Lower leg skin (tissue), 3 donors: Measurements from ENCODE around the gene PANK4.

ENCODE experiments used
- POLR2A ChIP-seq, 2 donors: fragments of 450-650 bp; IDR thresholded peaks; one replicate each; pipeline ENCODE4 v1.6.1; 2016 to 2017; ENCODE audit warnings: antibody characterized with exemption in 2 of 2, mild to moderate bottlenecking in 1 of 2, moderate library complexity in 1 of 2
- TF ChIP-seq, protein P1 (sequence below), 3 donors: fragments of 450-650 bp; IDR thresholded peaks; one replicate each; pipeline ENCODE4 v1.5.1; 2016; ENCODE audit warnings: antibody characterized with exemption in 3 of 3, mild to moderate bottlenecking in 3 of 3, moderate library complexity in 2 of 3

DNA sequence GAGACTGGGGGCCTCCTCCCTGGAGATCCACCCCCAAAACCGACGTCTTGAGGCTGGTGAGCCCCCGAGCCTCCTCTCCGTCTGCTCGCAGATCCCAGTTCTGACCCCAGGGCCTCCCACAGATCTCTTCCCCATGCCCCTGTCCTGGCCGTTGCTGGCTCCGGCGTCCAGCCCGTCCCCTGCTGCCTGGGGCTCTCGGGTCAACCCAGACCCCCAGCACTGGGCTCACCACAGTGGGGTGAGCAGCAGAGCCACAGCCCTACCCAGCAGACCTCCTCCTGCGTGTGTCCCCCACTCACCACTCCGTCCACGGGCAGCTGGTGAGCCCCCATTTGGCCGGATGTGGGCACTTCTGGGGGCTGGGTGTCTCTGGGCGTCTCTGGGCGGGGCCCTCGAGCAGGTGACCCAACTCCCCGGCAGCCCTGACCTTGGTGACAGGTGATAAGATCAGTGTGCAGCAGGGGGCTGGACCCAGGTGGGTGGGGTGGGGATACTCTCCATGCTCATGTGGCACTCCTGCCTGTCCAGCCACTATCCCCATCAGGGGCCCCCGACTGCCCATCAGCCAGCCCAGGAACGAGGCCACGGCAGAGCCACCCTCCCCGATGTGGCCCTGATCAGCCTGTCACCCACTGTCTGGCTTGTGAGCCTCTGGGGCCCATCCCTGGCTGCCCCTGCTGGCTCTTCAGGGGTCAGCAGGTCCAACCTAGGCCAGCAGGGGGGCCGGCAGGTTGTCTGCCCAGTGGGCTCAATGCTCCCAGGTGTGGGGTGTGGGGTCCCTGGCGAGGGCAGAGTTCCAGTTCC, 30.5 kb upstream of the PANK4 start:
- TF ChIP-seq, protein P1, sequence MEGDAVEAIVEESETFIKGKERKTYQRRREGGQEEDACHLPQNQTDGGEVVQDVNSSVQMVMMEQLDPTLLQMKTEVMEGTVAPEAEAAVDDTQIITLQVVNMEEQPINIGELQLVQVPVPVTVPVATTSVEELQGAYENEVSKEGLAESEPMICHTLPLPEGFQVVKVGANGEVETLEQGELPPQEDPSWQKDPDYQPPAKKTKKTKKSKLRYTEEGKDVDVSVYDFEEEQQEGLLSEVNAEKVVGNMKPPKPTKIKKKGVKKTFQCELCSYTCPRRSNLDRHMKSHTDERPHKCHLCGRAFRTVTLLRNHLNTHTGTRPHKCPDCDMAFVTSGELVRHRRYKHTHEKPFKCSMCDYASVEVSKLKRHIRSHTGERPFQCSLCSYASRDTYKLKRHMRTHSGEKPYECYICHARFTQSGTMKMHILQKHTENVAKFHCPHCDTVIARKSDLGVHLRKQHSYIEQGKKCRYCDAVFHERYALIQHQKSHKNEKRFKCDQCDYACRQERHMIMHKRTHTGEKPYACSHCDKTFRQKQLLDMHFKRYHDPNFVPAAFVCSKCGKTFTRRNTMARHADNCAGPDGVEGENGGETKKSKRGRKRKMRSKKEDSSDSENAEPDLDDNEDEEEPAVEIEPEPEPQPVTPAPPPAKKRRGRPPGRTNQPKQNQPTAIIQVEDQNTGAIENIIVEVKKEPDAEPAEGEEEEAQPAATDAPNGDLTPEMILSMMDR (IDR thresholded peaks at IDR 0.05) = no peak
- no peak for TF ChIP-seq POLR2A (IDR thresholded peaks at IDR 0.05)
